GM12878 (cell line): Measurements from ENCODE around the gene ZDHHC9. TPM values are rescaled to one million over a fixed set of nuclear protein-coding genes. Genes with fewer than 3 reads are reported as not detected.

Experiments
- ATF2 ChIP-seq: IDR thresholded peaks from 2 replicates; pipeline ENCODE4 v1.6.1; 2012; ENCODE audit warnings: low read length, inconsistent platforms
- BACH1 ChIP-seq: fragments of 450-650 bp; IDR thresholded peaks from 2 replicates; pipeline ENCODE4 v1.6.1; 2017; ENCODE audit warnings: mild to moderate bottlenecking, borderline replicate concordance
- BMI1 ChIP-seq: fragments of 450-650 bp; IDR thresholded peaks from 2 replicates; pipeline ENCODE4 v1.6.1; 2016; ENCODE audit warnings: mild to moderate bottlenecking, moderate library complexity, borderline replicate concordance
- CBFB ChIP-seq: IDR thresholded peaks from 2 replicates; pipeline ENCODE4 v1.6.1; 2016; ENCODE audit warnings: antibody characterized with exemption, low read depth
- CBX3 ChIP-seq: fragments of 200-600 bp; sonication (generic); IDR thresholded peaks from 2 replicates; pipeline ENCODE4 v1.6.1; 2016; ENCODE audit warnings: low read depth, borderline replicate concordance
- CBX5 ChIP-seq: sonication (generic); IDR thresholded peaks from 2 replicates; pipeline ENCODE4 v1.6.1; 2016; ENCODE audit warnings: low read depth, moderate library complexity, mild to moderate bottlenecking, inconsistent platforms
- E2F4 ChIP-seq: IDR thresholded peaks from 2 replicates; pipeline ENCODE4 v1.6.1; 2012; ENCODE audit warnings: low read depth, low read length, improper control_type of control experiment
- GABPA ChIP-seq: IDR thresholded peaks from 2 replicates; pipeline ENCODE4 v1.6.1; 2014; ENCODE audit warnings: antibody characterized with exemption, low read depth, mild to moderate bottlenecking, inconsistent platforms
- HCFC1 ChIP-seq: fragments of 150-350 bp; IDR thresholded peaks from 2 replicates; pipeline ENCODE4 v1.6.1; 2014; ENCODE audit warnings: low read length
- HDAC6 ChIP-seq: fragments of 200-600 bp; sonication (generic); IDR thresholded peaks from one replicate; pipeline ENCODE4 v1.8.0; 2017; ENCODE audit warnings: antibody characterized with exemption; ENCODE audit not compliant: unreplicated experiment
- HDGF ChIP-seq: fragments of 450-650 bp; IDR thresholded peaks from 2 replicates; pipeline ENCODE4 v1.6.1; 2016; ENCODE audit warnings: antibody characterized with exemption
- HSF1 ChIP-seq: fragments of 150-350 bp; IDR thresholded peaks from 2 replicates; pipeline ENCODE4 v1.6.1; 2014; ENCODE audit warnings: mild to moderate bottlenecking, low read depth, low read length
- JUNB ChIP-seq: IDR thresholded peaks from 2 replicates; pipeline ENCODE4 v1.6.1; 2016; ENCODE audit warnings: antibody characterized with exemption, mild to moderate bottlenecking
- JUND ChIP-seq: IDR thresholded peaks from 2 replicates; pipeline ENCODE4 v1.6.1; 2012; ENCODE audit warnings: low read depth, mild to moderate bottlenecking, low read length, improper control_type of control experiment, moderate library complexity
- MEF2A ChIP-seq: IDR thresholded peaks from 2 replicates; pipeline ENCODE4 v1.6.1; 2011; ENCODE audit warnings: low read depth, mild to moderate bottlenecking, low read length, moderate library complexity; ENCODE audit not compliant: insufficient read depth
- MLLT1 ChIP-seq: fragments of 450-650 bp; IDR thresholded peaks from 2 replicates; pipeline ENCODE4 v1.6.1; 2016; ENCODE audit warnings: mild to moderate bottlenecking
- NBN ChIP-seq: fragments of 450-650 bp; IDR thresholded peaks from 2 replicates; pipeline ENCODE4 v1.6.1; 2016
- PKNOX1 ChIP-seq: fragments of 450-650 bp; IDR thresholded peaks from 2 replicates; pipeline ENCODE4 v1.6.1; 2016; ENCODE audit warnings: mild to moderate bottlenecking
- PML ChIP-seq: IDR thresholded peaks from 2 replicates; pipeline ENCODE4 v1.6.1; 2012; ENCODE audit warnings: low read length, inconsistent platforms
- POLR2A ChIP-seq: IDR thresholded peaks from 2 replicates; pipeline ENCODE4 v1.6.1; 2011; ENCODE audit warnings: low read depth, mild to moderate bottlenecking, low read length
- RAD51 ChIP-seq: fragments of 450-650 bp; IDR thresholded peaks from 2 replicates; pipeline ENCODE4 v1.6.1; 2016; ENCODE audit warnings: moderate library complexity, mild to moderate bottlenecking, inconsistent platforms
- RELB ChIP-seq: fragments of 450-650 bp; IDR thresholded peaks from 2 replicates; pipeline ENCODE4 v1.6.1; 2017; ENCODE audit warnings: low read depth, mild to moderate bottlenecking, moderate library complexity
- SREBF1 ChIP-seq: IDR thresholded peaks from 2 replicates; pipeline ENCODE4 v1.6.1; 2012; ENCODE audit warnings: mild to moderate bottlenecking, low read length
- SUZ12 ChIP-seq: fragments of 200-600 bp; sonication (generic); IDR thresholded peaks from one replicate; pipeline ENCODE4 v1.6.1; 2018; ENCODE audit warnings: antibody characterized with exemption, mild to moderate bottlenecking; ENCODE audit not compliant: unreplicated experiment
- ZNF24 ChIP-seq: fragments of 450-650 bp; IDR thresholded peaks from 2 replicates; pipeline ENCODE4 v1.6.1; 2017; ENCODE audit warnings: antibody characterized with exemption, mild to moderate bottlenecking
- ZZZ3 ChIP-seq: IDR thresholded peaks from 2 replicates; pipeline ENCODE4 v1.6.1; 2011; ENCODE audit warnings: low read depth; ENCODE audit not compliant: control insufficient read depth, insufficient read length
- polyA plus RNA-seq, 11 experiments: library from polyadenylated mRNA; depleted of rRNA in 4 of 11; unstranded in 6 of 11; stranded (reverse) in 5 of 11; fragments of >200 nt; fragmentation: Nextera tagmentation in 4 of 11; fragmentation: Illumina TruSeq in 1 of 11; extraction: Ambion mirVana in 4 of 11; extraction: Trizol in 1 of 11; gene quantifications; 1 replicate in 1 of 11; 2 replicates in 10 of 11; pipeline versions ENCODE4 v1.2.1 to v1.2.3, GENCODE V29; 2011 to 2016; ENCODE audit warnings: inconsistent platforms in 2 of 11, missing spikeins in 2 of 11, low read depth in 1 of 11
- total RNA-seq, 4 experiments: library from RNA; depleted of rRNA in 3 of 4; stranded (reverse); fragments of >200 nt in 3 of 4; fragmentation: Illumina TruSeq in 1 of 4; extraction: Trizol in 1 of 4; gene quantifications; 2 replicates each; pipeline versions ENCODE4 v1.2.1 to v1.2.3, GENCODE V29; 2013 to 2021

ZDHHC9 gene
- total and polyA plus RNA-seq, 10 of the 15 experiments (the other 5 are each of a cell fraction or from before 2014, with no cell fraction given), result 1.8 to 13.0 (median 5.4) TPM

- peak; percentile 89 for TF ChIP-seq MLLT1
- TF ChIP-seq CBFB, result peak; percentile 91
- no peak for TF ChIP-seq HSF1
- TF ChIP-seq ATF2, result no peak
- TF ChIP-seq CBX3, result no peak
- no peak for TF ChIP-seq ZNF24
- peak; percentile 82 for TF ChIP-seq RAD51
- TF ChIP-seq PKNOX1, result no peak
- TF ChIP-seq HCFC1, result no peak
- TF ChIP-seq JUNB, result no peak
- TF ChIP-seq HDGF, result no peak
- TF ChIP-seq RELB, result peak; percentile 26; the same call in 1 of the 2 replicates
- TF ChIP-seq GABPA, result no peak
- TF ChIP-seq SREBF1, result no peak
- no peak for TF ChIP-seq E2F4
- TF ChIP-seq NBN, result peak; percentile 67
- no peak for TF ChIP-seq BMI1
- TF ChIP-seq ZZZ3, result no peak
- TF ChIP-seq CBX5, result no peak
- TF ChIP-seq HDAC6, result no peak
- no peak for TF ChIP-seq MEF2A
- TF ChIP-seq JUND, result no peak
- no peak for TF ChIP-seq SUZ12
- no peak for TF ChIP-seq BACH1
- no peak for TF ChIP-seq PML
- TF ChIP-seq POLR2A, result no peak
These were observed 74.1 kb downstream of the ZDHHC9 start (continued) for GRCh38 chrX:129769467-129770154.
